Testis (tissue), 3 donors: ENCODE results near the gene NPAT. TPM values are rescaled to one million over a fixed set of nuclear protein-coding genes. Genes with fewer than 3 reads are reported as not detected.
A peak's percentile ranks its signal among the peaks of the same experiment; 100 is the strongest.

Source experiments
- DNase-seq: peaks from one replicate; pipeline ENCODE4 v3.0.0-alpha.2; 2019
- H3K27ac ChIP-seq, 2 donors: fragments of 200-600 bp; sonication (generic); one replicate each; pipeline ENCODE4 v1.5.1; 2019
- H3K27me3 ChIP-seq: fragments of 200-600 bp; sonication (generic); one replicate; pipeline ENCODE4 v1.5.1; 2019
- H3K36me3 ChIP-seq: fragments of 200-600 bp; sonication (generic); one replicate; pipeline ENCODE4 v1.5.1; 2017; ENCODE audit warnings: low read depth; ENCODE audit errors: missing control alignments
- H3K4me1 ChIP-seq: fragments of 200-600 bp; sonication (generic); one replicate; pipeline ENCODE4 v1.5.1; 2019
- H3K4me3 ChIP-seq, 2 donors: fragments of 200-600 bp; sonication (generic); one replicate each; pipeline ENCODE4 v1.5.1; 2017 to 2019
- H3K9me3 ChIP-seq: fragments of 200-600 bp; sonication (generic); one replicate; pipeline ENCODE4 v1.5.1; 2017
- CTCF ChIP-seq, 3 experiments: fragments of 450-650 bp in 2 of 3; fragments of 200-600 bp in 1 of 3; sonication (generic) in 1 of 3; IDR thresholded peaks; one replicate each; pipeline ENCODE4 v1.5.1; 2016 to 2019; ENCODE audit warnings: antibody characterized with exemption in 3 of 3, mild to moderate bottlenecking in 2 of 3, moderate library complexity in 1 of 3
- POLR2A ChIP-seq: fragments of 450-650 bp; IDR thresholded peaks from one replicate; pipeline ENCODE4 v1.6.1; 2017; ENCODE audit warnings: antibody characterized with exemption, mild to moderate bottlenecking, moderate library complexity
- WGBS, 2 donors: methylation state at CpG; one replicate each; pipeline ENCODE4 v1.1.5; 2018; 5-methylcytosine and 5-hydroxymethylcytosine counted together
- intact Hi-C: fragments of 100-400 bp; cut with DNase I; formaldehyde crosslinking; loops from one replicate; pipeline ENCODE4 v1.15.1; 2023; ENCODE audit warnings: low total_unique reads
- polyA plus RNA-seq: library from polyadenylated mRNA; stranded (reverse); fragments of 350-450 nt; fragmentation: Illumina TruSeq; extraction: RNeasy Lipid Tissue Mini Kit (QIAGEN cat#74804); gene quantifications from one replicate; pipeline ENCODE4 v1.2.3, GENCODE V29; 2014; ENCODE audit warnings: low read depth, low replicate concordance; ENCODE audit not compliant: insufficient read depth
- total RNA-seq, 2 donors: library from RNA; depleted of rRNA; stranded (reverse); fragments of >200 nt; gene quantifications; one replicate each; pipeline ENCODE4 v1.2.3, GENCODE V29; 2016

Gene NPAT
- total and polyA plus RNA-seq, 3 donors from 2014 or later: 7.9 to 24.3 (median 20.9) TPM

DNA sequence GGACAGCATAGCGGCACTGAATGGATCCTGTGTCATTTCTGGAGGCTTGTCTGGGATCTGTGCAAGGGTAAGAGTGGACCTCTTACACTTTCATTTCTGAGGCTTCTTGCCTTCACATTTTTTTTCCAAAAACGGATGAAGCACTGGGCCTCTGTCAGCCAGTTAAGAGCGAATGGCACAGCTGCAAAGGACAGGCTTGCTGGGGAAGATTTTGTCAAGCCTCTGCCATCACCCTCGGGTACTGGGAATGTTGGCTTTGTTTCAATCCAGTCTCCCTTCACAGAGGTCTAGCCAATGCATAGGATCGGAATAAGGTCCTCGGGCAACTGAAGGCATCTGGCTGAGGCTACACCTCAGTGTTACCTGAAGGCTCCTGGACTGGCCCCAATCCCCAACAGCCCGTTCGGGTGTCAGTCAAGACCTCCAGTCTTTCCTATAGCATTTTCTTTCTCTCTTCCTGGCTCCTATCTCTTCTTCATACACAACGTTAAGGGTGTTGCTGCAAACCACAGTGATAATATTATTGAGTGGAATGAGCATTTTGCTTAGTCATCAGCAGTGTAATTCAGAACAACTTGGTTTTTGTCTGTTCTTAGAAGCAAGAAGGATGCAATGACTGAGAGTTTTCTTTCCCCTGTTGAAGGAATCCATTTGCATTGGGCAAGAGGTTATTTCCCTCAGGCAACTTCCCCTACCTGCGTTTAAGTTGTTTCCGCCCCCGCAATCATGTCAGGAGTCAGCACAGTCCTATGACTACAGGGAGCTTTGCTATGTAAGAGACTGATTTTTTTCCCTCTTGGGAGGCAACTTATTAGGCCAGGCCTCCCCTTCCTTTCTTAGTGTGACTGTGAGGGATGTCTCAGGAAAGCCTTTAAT is 22.8 kb downstream of the NPAT start:
- TF ChIP-seq CTCF (IDR thresholded peaks at IDR 0.05): no peak
- no peak for TF ChIP-seq POLR2A
- no peaks in the 10 kb centered on the region for H3K9me3 ChIP-seq
- H3K4me3 ChIP-seq: no peak overlapping the region
- H3K4me1 ChIP-seq: no peaks in the 10 kb centered on the region
- H3K36me3 ChIP-seq: no peaks in the 10 kb centered on the region
- intact Hi-C loops: no loop called here
- no peak for DNase-seq
- WGBS, 2 donors: 78 to 80% methylated on average over 11 to 12 of the region's 12 CpGs
- no peaks in the 10 kb centered on the region for H3K27me3 ChIP-seq
- H3K27ac ChIP-seq: no peak overlapping the region

DNA sequence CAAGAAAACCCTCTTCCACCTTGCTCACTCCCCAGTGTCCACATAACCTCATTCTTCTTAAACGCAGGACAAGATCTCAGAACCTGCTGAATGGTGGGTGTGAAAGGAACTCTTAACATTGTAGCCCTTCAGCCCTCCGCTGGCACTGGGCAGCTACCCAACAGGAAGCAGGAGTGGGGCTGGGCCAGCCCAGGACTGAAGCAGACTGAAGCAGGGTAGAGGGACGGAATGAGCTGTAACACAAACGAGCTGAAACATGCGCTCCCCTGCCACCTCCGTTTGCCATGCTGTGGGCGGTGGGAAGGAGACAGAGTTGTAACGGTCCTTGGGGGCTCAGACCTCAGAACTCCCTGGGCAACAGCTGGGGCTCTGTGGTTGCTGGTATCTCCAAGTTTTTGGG is 23.6 kb downstream of the NPAT start:
- Histone ChIP-seq H3K9me3 (no peaks in the 10 kb centered on the region), H3K27ac (no peak overlapping the region), H3K4me3 (no peak overlapping the region), H3K36me3 (no peaks in the 10 kb centered on the region), H3K4me1 (no peaks in the 10 kb centered on the region), H3K27me3 (no peaks in the 10 kb centered on the region)
- no peak for TF ChIP-seq CTCF (IDR thresholded peaks at IDR 0.05)
- TF ChIP-seq POLR2A: no peak
- intact Hi-C loops: no loop called here
- 73 to 96% methylated on average over 8 of the region's 8 CpGs for WGBS, 2 donors
- DNase-seq: peak; percentile 65

GRCh38 chr11:108197351-108197750 is 25.1 kb downstream of the NPAT start:
- no peak for TF ChIP-seq CTCF (IDR thresholded peaks at IDR 0.05)
- TF ChIP-seq POLR2A: no peak

GRCh38 chr11:108196901-108197300 is 25.5 kb downstream of the NPAT start:
- intact Hi-C loops: no loop called here
- WGBS, 2 donors: 92% methylated on average over 3 of the region's 3 CpGs
- H3K36me3 ChIP-seq: no peaks in the 10 kb centered on the region

More at GRCh38 chr11:108197351-108197750, 25.1 kb downstream of the NPAT start:
- DNase-seq: no peak
- Histone ChIP-seq H3K27ac (no peak overlapping the region), H3K27me3 (no peaks in the 10 kb centered on the region), H3K9me3 (no peaks in the 10 kb centered on the region), H3K36me3 (no peaks in the 10 kb centered on the region), H3K4me1 (no peaks in the 10 kb centered on the region), H3K4me3 (no peak overlapping the region)
- intact Hi-C loops: no loop called here

More at GRCh38 chr11:108196901-108197300, 25.5 kb downstream of the NPAT start:
- H3K27me3 ChIP-seq: no peaks in the 10 kb centered on the region
- DNase-seq: no peak
- H3K4me3 ChIP-seq: no peak overlapping the region
- TF ChIP-seq POLR2A (no peak), CTCF (IDR thresholded peaks at IDR 0.05) (no peak)
- no peaks in the 10 kb centered on the region for H3K4me1 ChIP-seq
- H3K27ac ChIP-seq: no peak overlapping the region
- no peaks in the 10 kb centered on the region for H3K9me3 ChIP-seq
